Measurements from ENCODE around the gene OR2A5.
"Not testable (repeated sequence)": the region's sequence is repeated elsewhere in the genome, so short reads cannot be mapped to it uniquely, and the experiment has no call there.

Gene OR2A5

GRCh38 chr7:144036302-144036885 lies 12.4 kb upstream of the OR2A5 start:
- no peak for DNase-seq

- no peak for DNase-seq
Observed at GRCh38 chr7:144037414-144038035, 11.2 kb upstream of the OR2A5 start.

- DNase-seq: no peak
Observed at GRCh38 chr7:144038887-144039286, 9.9 kb upstream of the OR2A5 start.

GRCh38 chr7:144049491-144049890 lies 743 bp downstream of the OR2A5 start:
- no peak for DNase-seq

- DNase-seq: no peak
Observed at GRCh38 chr7:144050093-144050492, 1.3 kb downstream of the OR2A5 start.

GRCh38 chr7:144050884-144051283 lies 2.1 kb downstream of the OR2A5 start:
- DNase-seq: not testable (repeated sequence)

GRCh38 chr7:144057954-144058353 lies 9.2 kb downstream of the OR2A5 start:
- DNase-seq: no peak

- DNase-seq: no peak
Observed at GRCh38 chr7:144063710-144064109, 15.0 kb downstream of the OR2A5 start.

GRCh38 chr7:144069511-144069910 lies 20.8 kb downstream of the OR2A5 start, which contains the start of gene OR2A25:
OR2A25 (plus strand) TSS chr7:144069811; CDS start chr7:144074220, 4,409 bp downstream.
- no peak for DNase-seq

GRCh38 chr7:144069953-144070352 lies 21.2 kb downstream of the OR2A5 start:
- DNase-seq: no peak

- no peak for DNase-seq
Observed at GRCh38 chr7:144074374-144074773, 25.6 kb downstream of the OR2A5 start.

GRCh38 chr7:144085978-144086377 lies 37.2 kb downstream of the OR2A5 start, which contains the start of gene OR2A12:
OR2A12 (plus strand) TSS chr7:144086278; CDS start chr7:144095108, 8,830 bp downstream.
- DNase-seq: no peak

GRCh38 chr7:144086730-144087129 lies 38.0 kb downstream of the OR2A5 start:
- DNase-seq: no peak

- DNase-seq: no peak
Observed at GRCh38 chr7:144087230-144087629, 38.5 kb downstream of the OR2A5 start.

GRCh38 chr7:144090667-144091066 lies 41.9 kb downstream of the OR2A5 start:
- no peak for DNase-seq

- DNase-seq: no peak
Observed at GRCh38 chr7:144098776-144099175, 50.0 kb downstream of the OR2A5 start.

- DNase-seq: no peak
Observed at GRCh38 chr7:144100607-144101006, 51.9 kb downstream of the OR2A5 start.

GRCh38 chr7:144102041-144102440 lies 53.3 kb downstream of the OR2A5 start:
- no peak for DNase-seq

- no peak for DNase-seq
Observed at GRCh38 chr7:144105211-144105610, 56.5 kb downstream of the OR2A5 start.
